Suppressor macrophage (primary cell): ENCODE measurements around the gene MAP3K4.

Source experiments
- DNase-seq, 4 experiments: peaks; one replicate each; pipeline ENCODE4 v3.0.0-alpha.2; 2020 to 2022

Gene MAP3K4

GRCh38 chr6:161008245-161008644, 16.7 kb downstream of the MAP3K4 start:
- no peak for DNase-seq

GRCh38 chr6:161009991-161010390, 18.4 kb downstream of the MAP3K4 start:
- DNase-seq = no peak

GRCh38 chr6:161010418-161010817, 18.8 kb downstream of the MAP3K4 start:
- DNase-seq = no peak

GRCh38 chr6:161011492-161012480, 20.2 kb downstream of the MAP3K4 start:
- no peak for DNase-seq

- DNase-seq = peak in 2 of 4 experiments; percentile 19 to 34
These were observed 22.1 kb downstream of the MAP3K4 start for GRCh38 chr6:161013695-161014094.

GRCh38 chr6:161017766-161018564, 26.4 kb downstream of the MAP3K4 start:
- no peak for DNase-seq

GRCh38 chr6:161019324-161019839, 27.8 kb downstream of the MAP3K4 start:
- no peak for DNase-seq

- DNase-seq = no peak
These were observed 30.0 kb downstream of the MAP3K4 start for GRCh38 chr6:161021543-161021942.

GRCh38 chr6:161021998-161022743, 30.6 kb downstream of the MAP3K4 start:
- no peak for DNase-seq

- no peak for DNase-seq
These were observed 31.7 kb downstream of the MAP3K4 start for GRCh38 chr6:161023316-161023715.

- no peak for DNase-seq
These were observed 32.9 kb downstream of the MAP3K4 start for GRCh38 chr6:161024364-161024920.

- DNase-seq = no peak
These were observed 35.8 kb downstream of the MAP3K4 start for GRCh38 chr6:161027385-161027784.

GRCh38 chr6:161029195-161029809, 37.7 kb downstream of the MAP3K4 start:
- peak; percentile 26 to 68 (median 52) for DNase-seq

- no peak for DNase-seq
These were observed 40.3 kb downstream of the MAP3K4 start for GRCh38 chr6:161031721-161032495.

GRCh38 chr6:161033667-161034066, 42.1 kb downstream of the MAP3K4 start:
- DNase-seq = no peak

- peak in 3 of 4 experiments; percentile 3 to 39 (median 37) for DNase-seq
These were observed 43.8 kb downstream of the MAP3K4 start for GRCh38 chr6:161035182-161035980.

GRCh38 chr6:161035981-161036263, 44.4 kb downstream of the MAP3K4 start:
- DNase-seq = no peak

- DNase-seq = no peak
These were observed 46.3 kb downstream of the MAP3K4 start for GRCh38 chr6:161037873-161038228.

GRCh38 chr6:161038229-161039031, 46.9 kb downstream of the MAP3K4 start:
- peak in 3 of 4 experiments; percentile 10 to 25 (median 13) for DNase-seq
